GDM1 (cell line): ENCODE results near the gene USP2.

Experiments used
- DNase-seq: peaks from one replicate; lab custom pipeline; 2025; lab: John Stamatoyannopoulos, UW

Gene USP2

DNA sequence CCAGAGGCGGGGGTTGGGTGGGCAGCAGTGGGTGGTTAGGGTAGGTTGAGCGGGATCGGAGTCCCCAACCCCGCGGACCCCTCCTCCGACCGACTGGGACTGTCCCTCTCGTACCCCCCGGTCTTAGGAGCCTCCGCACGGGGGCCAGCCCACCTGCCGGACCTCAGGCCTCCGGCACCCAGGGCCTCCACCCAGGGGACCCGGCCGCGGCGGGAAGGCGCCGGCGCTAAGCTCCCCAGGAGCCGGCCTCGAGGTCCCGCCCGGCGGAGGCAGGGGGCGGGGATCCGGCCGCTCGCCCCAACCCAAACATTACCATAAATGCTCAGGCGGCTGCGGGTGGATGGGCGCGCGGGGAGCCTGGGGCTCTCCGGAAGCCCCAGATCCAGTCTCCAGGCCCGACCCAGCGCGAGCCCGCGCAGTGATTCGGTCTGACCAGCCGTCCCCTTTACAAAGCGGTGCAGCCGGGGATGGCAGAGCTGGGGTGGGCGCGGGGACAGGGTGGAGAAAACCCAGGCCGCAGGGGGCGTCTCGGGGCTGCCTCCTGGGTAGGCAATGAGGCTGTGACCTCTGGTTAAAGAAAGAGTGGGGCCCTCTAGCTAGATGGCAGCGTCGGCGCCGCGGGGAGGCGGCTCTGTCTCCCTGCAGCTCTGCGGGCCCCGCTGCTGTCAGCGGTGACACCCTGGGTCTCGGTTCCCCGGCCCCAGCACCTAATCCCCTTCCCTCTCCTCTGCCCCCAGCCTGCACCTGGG lies 60.5 kb downstream of the USP2 start:
- no peak for DNase-seq

DNA sequence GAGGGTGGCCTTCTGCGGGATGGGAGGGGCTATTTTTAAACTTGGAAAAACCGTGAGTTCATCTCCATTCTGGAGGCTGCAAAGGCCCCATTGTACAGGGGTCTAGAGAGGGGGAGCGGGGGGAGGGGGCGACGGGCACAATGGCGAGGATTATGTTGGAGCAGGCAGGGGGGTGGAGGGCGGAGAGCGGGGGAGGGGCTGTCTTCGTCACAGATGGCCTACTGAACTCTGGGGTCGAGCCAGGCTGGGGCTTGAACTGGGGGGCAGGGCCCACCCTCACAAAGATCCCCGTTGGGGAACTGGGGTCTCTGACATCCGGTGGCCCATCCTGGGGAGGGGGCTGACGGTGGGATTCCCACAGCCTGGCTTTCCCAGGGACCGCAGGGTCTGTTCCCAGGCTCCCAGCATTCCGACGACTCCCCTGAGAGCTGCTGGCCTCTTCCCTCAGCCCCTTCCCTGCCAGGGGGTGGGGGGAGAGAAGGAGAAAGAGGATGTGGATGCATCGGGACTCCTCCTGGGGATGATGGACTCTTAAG lies 61.2 kb downstream of the USP2 start:
- DNase-seq, result no peak

GRCh38 chr11:119319700-119320239 lies 61.7 kb downstream of the USP2 start:
- DNase-seq, result no peak

DNA sequence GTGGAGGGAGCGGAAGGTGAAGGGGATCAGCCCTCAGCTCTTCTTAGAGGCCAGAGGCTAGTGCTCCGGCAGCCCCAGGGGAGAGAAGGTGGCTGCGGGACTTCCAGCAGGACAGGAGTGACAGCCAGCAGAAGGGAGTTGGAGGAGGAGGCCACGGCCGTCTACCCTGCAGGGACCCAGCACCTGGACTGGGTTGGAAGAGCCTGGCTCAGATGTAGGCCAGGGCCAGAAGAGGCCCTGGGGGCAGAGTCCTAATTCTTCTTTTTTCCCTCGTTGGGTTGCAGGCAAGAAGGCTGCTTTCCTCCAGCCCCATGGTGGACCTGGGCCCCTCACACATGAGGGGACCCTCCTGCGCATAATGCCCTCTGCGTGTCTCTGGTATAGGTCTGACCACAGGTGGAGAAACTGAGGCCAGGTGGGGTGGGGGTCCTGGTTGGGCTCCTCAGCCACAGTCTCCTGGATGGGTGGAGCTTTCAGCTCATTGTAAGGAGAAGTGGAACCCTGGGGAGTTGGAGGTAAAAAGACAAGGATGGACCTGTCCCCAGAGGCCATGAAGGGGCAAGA lies 62.3 kb downstream of the USP2 start:
- DNase-seq, result no peak

- no peak for DNase-seq
These were observed 63.0 kb downstream of the USP2 start for GRCh38 chr11:119318240-119319135.

DNA sequence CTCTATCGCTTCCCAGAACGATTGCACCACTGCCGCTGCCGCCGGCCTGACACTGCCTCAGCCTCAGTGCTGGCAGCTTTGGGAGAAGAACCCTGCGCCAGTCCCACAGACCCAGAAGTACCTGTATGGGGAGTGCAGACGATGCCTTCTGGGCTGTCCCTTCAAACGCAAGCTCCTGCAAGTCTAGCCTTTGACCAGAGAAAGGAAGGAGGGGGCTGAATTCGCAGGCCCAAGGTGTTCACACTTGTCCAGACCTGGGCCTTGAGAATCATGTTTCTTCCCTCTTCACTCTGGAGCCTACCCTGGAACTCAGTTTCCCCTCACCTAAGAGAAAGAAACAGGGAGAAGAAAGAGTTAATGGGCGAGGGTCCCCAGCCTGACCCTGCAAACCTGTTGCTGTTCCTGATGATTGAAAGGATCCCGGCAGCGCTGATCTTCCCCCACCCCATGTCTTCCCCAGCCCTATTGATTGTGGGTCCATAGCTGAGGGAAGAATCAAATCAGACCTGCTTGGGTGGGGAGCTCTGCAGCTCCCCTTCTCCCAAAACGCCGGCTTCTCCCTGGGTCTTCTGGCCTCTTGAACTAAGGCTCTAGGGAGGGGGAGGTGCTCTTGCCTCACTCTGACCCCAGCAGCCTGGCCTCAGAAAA lies 63.8 kb downstream of the USP2 start:
- DNase-seq, result no peak

GRCh38 chr11:119316729-119317591 lies 64.5 kb downstream of the USP2 start, which contains the start of gene MCAM:
TSS of gene MCAM (minus strand) at chr11:119317130. CDS start at chr11:119317101, 29 bp downstream.
- no peak for DNase-seq

DNA sequence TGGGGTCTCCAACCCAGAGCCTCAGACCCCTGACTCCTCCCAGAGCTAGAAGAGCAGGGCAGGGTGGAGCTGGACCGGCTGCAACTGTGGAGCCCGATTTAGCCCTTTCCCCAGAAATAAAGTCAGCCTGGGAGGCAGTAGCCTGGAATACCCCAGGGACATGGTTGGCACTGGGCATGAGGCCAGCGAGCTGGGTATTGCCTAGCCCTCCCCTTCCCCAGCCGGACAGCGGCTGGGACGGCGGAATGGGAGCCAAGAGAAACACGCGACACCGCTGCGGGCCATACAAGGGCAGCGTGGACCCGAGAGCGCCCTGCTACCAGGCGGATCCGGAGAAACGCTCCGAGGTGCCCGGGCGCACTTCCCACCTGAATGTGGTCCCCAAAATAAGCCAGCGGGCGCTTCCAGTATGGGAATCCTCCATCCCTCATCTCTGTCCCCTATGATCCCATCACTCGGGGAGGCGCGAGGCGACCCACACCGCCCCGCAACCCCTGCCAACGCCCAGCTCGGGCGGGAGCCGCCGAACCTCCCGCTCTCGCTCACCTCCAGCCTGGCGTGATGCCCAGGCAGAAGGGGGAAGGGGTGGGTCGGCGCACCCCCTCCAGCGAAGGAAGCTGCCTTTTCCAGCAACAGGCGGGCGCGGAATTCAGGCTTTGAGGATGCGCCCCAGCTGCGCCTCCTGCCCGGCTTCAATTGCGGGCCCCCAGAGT lies 65.3 kb downstream of the USP2 start:
- no peak for DNase-seq

DNA sequence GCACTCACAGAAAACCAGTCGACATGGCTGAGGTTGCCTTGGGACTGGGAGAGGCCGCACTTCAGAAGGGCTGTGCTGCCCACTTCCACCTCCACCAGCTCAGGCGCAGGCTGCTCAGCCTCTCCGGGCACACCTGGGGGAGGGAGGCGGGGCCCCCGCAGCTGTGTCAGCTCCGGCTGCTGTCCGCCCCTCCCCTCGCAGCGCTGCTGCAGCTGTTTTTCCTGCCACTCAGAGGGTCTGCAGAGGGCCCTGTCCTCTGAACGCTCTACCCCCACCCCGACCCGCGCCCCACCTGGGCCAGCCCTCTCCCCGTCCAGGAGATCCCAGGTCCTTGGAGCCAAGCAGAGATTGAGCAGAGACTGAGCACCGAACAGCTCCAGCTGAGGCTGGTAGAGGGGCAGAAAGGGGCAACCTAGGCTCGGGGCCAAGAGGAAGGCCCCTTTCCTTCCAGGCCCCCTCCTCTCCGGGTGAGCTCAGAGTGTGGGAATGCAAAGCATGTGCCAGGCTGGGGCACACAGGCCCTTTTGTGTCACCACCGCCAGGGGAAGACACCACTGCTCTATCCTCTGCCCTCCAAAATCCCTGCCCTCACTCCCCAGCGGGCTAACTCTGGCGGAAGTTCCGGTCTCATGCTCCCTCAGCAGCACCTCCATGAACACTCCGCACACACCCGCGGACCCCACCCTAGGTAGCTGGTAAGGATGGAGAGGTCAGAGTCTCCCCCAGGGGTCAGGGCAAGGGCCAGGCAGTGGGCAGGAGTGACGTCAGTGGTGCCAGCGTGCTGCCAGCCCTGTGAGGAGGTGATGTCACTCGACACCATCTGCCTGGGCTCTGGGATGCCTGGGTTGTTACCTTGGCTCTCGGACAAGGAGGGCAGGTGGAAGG lies 66.1 kb downstream of the USP2 start:
- no peak for DNase-seq

DNA sequence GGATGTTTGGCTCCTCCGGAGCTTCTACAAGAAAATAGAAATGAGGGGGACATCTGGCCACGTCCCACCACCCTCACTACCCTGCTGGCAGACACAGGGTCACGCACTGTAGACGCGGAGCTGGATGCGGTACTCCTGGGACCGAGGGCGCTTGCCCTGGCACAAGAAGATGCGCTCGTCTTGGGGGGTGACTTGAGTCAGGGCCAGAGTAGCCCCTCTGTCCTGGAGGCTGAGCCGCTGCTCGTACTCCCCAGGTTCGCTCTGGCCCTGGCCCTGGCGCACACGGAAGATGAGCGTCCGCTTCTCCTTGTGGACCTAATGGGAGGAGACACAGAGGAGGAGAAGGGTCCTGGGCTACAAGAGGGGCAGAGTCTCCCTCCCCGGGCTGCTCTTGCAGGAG lies 66.8 kb downstream of the USP2 start:
- DNase-seq, result no peak

GRCh38 chr11:119310682-119311052 lies 70.8 kb downstream of the USP2 start:
- no peak for DNase-seq

- DNase-seq, result no peak
These were observed 71.4 kb downstream of the USP2 start for GRCh38 chr11:119309953-119310681.

DNA sequence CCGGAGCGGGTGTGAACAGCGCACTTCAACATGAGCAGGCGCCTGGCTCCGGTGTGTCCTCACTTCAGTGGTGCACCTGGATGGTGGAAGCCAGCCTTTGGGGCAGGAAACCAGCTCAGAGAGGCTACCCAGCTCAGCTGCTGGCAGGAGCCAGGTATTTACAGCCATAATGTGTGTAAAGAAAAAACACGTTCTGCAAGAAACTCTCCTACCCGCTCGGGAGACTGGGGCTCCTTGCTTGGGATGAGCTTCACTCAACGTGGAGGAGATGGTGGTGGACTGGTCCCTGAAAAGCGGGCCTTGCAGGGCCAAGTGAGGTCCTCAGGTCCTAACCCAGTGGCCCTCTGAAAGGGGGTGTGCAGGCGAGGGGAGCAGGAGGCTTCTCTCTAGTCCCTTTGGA lies 72.1 kb downstream of the USP2 start:
- DNase-seq, result no peak

GRCh38 chr11:119307974-119308373 lies 73.5 kb downstream of the USP2 start:
- no peak for DNase-seq

GRCh38 chr11:119307219-119307618 lies 74.3 kb downstream of the USP2 start:
- no peak for DNase-seq

DNA sequence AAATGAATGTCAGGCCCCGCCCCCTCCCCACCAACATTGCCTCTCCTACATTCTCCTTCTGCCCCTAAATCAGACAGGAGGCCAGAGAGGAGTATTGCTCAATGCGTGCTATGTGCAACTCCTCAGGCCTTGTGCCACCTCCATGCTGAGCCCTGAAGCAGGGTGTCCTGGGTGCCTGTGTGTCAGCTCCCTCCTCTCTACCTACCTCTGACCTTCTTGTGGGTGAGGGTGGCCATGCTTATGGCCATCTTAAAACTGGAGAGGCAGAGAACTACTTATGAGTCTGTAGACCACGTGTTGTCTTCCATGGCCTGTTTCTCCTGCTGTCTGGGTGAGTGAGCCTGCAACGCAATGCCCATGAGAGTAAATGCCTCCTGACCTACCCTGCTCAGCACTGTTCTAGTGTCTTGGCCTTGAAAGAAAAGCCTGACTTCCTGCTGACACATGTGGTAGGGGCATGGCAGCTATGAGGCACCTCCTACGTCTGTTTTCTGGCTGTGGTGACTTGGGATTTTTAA lies 75.1 kb downstream of the USP2 start:
- DNase-seq, result no peak

- no peak for DNase-seq
These were observed 75.7 kb downstream of the USP2 start for GRCh38 chr11:119305556-119306372.
